Peyer's patch (tissue), 4 donors: ENCODE results near the gene ASXL2. TPM values are rescaled to one million over a fixed set of nuclear protein-coding genes. Genes with fewer than 3 reads are reported as not detected.
"Not testable (repeated sequence)": the region's sequence is repeated elsewhere in the genome, so short reads cannot be mapped to it uniquely, and the experiment has no call there.

Experiments
- DNase-seq, 3 donors: peaks; one replicate each; pipeline ENCODE4 v3.0.0-alpha.2; 2017 to 2019
- H3K27ac ChIP-seq, 4 donors: fragments of 200-600 bp; sonication (generic); one replicate each; pipeline ENCODE4 v1.5.1; 2016 to 2019
- H3K27me3 ChIP-seq, 2 donors: fragments of 200-600 bp; sonication (generic); one replicate each; pipeline ENCODE4 v1.5.1; 2019
- H3K36me3 ChIP-seq, 3 donors: fragments of 200-600 bp; sonication (generic); one replicate each; pipeline ENCODE4 v1.5.1; 2016 to 2019
- H3K4me1 ChIP-seq, 4 donors: fragments of 200-600 bp; sonication (generic); one replicate each; pipeline ENCODE4 v1.5.1; 2016 to 2019
- H3K4me3 ChIP-seq, 4 donors: fragments of 200-600 bp; sonication (generic); 1 replicate in 3 of 4; 2 replicates in 1 of 4; pipeline ENCODE4 v1.5.1; 2016 to 2019; ENCODE audit warnings: mild to moderate bottlenecking in 1 of 4
- H3K9me3 ChIP-seq, 4 donors: fragments of 200-600 bp; sonication (generic); one replicate each; pipeline ENCODE4 v1.5.1; 2016 to 2019; ENCODE audit warnings: mild to moderate bottlenecking in 1 of 4
- POLR2A ChIP-seq, 2 donors: fragments of 450-650 bp; IDR thresholded peaks; one replicate each; pipeline ENCODE4 v1.5.1; 2017; ENCODE audit warnings: antibody characterized with exemption in 2 of 2, mild to moderate bottlenecking in 2 of 2, moderate library complexity in 2 of 2
- total RNA-seq, 4 donors: library from RNA; depleted of rRNA; stranded (reverse); fragments of >200 nt; gene quantifications; one replicate each; pipeline ENCODE4 v1.1.0, GENCODE V29; 2016
- TF ChIP-seq, protein P1 (sequence below), 6 experiments: fragments of 450-650 bp in 4 of 6; fragments of 200-600 bp in 2 of 6; sonication (generic) in 1 of 6; IDR thresholded peaks; one replicate each; pipeline ENCODE4 v1.5.1; 2017 to 2019; ENCODE audit warnings: antibody characterized with exemption in 6 of 6, mild to moderate bottlenecking in 3 of 6, moderate library complexity in 1 of 6

The ASXL2 gene
- total RNA-seq, 4 donors from 2014 or later: 17.0 to 28.9 (median 19.8) TPM

DNA sequence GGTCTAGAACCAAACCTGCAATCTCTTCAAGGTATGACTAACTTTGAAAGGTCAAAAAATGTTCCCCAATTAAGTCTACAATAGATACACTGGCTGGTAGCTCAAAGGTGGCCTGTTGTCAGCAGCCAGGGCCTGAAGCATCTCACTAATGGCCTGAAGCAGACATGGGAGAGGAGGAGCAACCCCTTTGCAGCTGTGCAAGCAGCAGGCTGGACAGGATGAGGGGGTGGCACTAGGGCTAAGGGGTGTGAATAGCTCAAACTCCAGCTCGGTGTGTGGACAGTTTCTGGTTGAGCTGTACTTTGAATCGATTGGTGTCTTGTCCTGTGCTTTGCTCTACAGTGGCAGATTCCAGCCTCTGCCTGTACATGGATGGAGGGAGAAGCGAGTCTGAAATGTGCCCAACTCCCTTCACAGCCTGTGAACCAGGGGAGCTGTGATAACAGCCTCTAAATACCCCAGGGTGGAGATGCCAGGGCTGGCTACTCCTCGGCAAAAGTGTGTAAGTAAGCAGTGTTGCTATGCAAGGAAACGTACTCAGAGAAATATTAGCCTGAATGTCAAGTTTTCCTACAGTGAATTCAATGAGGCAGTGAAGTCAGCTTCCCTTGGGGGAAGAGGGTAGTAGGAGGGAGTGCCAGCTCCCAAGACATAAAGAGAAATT, 170.2 kb downstream of the ASXL2 start:
- no peaks in the 10 kb centered on the region for H3K36me3 ChIP-seq
- DNase-seq: no peak
- H3K27me3 ChIP-seq: no peaks in the 10 kb centered on the region
- TF ChIP-seq POLR2A (IDR thresholded peaks at IDR 0.05): no peak
- TF ChIP-seq, protein P1, sequence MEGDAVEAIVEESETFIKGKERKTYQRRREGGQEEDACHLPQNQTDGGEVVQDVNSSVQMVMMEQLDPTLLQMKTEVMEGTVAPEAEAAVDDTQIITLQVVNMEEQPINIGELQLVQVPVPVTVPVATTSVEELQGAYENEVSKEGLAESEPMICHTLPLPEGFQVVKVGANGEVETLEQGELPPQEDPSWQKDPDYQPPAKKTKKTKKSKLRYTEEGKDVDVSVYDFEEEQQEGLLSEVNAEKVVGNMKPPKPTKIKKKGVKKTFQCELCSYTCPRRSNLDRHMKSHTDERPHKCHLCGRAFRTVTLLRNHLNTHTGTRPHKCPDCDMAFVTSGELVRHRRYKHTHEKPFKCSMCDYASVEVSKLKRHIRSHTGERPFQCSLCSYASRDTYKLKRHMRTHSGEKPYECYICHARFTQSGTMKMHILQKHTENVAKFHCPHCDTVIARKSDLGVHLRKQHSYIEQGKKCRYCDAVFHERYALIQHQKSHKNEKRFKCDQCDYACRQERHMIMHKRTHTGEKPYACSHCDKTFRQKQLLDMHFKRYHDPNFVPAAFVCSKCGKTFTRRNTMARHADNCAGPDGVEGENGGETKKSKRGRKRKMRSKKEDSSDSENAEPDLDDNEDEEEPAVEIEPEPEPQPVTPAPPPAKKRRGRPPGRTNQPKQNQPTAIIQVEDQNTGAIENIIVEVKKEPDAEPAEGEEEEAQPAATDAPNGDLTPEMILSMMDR (IDR thresholded peaks at IDR 0.05): no peak
- H3K9me3 ChIP-seq: no peaks in the 10 kb centered on the region
- H3K4me1 ChIP-seq: no peaks in the 10 kb centered on the region
- no peak overlapping the region for H3K27ac ChIP-seq
- no peak overlapping the region for H3K4me3 ChIP-seq

DNA sequence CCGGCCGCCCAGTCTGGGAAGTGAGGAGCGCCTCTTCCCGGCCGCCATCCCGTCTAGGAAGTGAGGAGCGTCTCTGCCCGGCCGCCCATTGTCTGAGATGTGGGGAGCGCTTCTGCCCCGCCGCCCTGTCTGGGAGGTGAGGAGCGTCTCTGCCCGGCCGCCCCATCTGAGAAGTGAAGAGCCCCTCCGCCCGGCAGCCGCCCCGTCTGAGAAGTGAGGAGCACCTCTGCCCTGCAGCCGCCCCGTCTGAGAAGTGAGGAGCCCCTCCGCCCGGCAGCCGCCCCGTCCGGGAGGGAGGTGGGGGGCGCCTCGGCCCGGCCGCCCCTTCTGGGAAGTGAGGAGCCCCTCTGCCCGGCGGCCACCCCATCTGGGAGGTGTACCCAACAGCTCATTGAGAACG, 172.7 kb downstream of the ASXL2 start:
- not testable (repeated sequence) for DNase-seq, H3K27me3 ChIP-seq, H3K36me3 ChIP-seq, H3K27ac ChIP-seq, H3K9me3 ChIP-seq, H3K4me1 ChIP-seq, H3K4me3 ChIP-seq

DNA sequence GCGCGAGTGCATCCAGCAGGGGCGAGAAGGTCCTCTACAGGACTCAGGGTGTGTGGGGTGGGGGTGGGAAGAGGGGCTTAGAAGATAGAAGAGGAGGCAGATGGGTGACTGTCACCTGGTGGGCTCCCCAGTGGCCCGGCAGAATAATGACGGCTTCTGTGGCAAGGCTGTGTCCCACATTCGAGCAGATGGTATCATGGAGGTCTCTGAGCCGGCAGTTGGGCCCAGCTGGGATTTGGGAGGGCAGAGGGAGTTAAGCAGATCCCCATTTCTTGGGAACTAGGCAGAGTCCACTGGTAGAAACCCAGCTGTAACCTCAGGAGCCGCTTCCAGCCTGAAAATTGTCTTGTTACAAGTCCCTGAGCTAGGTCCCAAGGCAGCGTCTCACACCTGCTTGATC, 176.5 kb downstream of the ASXL2 start:
- TF ChIP-seq, protein P1 (IDR thresholded peaks at IDR 0.05): no peak
- TF ChIP-seq POLR2A (IDR thresholded peaks at IDR 0.05): no peak
- DNase-seq: no peak
- H3K27me3 ChIP-seq: no peaks in the 10 kb centered on the region
- no peaks in the 10 kb centered on the region for H3K36me3 ChIP-seq
- no peaks in the 10 kb centered on the region for H3K4me1 ChIP-seq
- H3K9me3 ChIP-seq: no peaks in the 10 kb centered on the region
- H3K27ac ChIP-seq: no peak overlapping the region
- H3K4me3 ChIP-seq: no peak overlapping the region

DNA sequence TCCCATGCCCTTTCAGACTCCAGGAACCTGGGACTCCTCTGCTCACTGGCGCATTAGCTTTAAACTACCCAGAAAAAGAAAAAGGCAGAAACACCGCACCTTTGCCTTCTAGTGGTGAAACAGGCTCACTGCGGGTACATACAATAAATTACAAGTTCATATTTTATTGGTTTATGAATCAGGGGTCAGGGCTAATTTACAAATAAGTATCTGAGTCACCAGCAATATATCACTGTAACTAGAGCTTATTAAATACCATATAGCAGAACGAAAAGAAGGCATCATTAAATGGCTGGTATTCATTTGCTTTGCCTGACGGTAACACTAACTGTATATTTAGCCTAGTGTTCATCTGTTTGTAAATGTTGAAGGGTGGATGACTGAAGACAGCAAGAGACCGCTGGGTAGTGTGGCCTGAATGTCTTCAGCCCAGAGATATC, 178.0 kb downstream of the ASXL2 start:
- TF ChIP-seq, protein P1 (IDR thresholded peaks at IDR 0.05): peak; percentile 50 to 88 (median 78)
- no peak for TF ChIP-seq POLR2A (IDR thresholded peaks at IDR 0.05)
- Histone ChIP-seq H3K27ac (no peak overlapping the region), H3K4me3 (no peak overlapping the region), H3K9me3 (no peaks in the 10 kb centered on the region), H3K4me1 (no peaks in the 10 kb centered on the region), H3K27me3 (no peaks in the 10 kb centered on the region), H3K36me3 (no peaks in the 10 kb centered on the region)
- no peak for DNase-seq

DNA sequence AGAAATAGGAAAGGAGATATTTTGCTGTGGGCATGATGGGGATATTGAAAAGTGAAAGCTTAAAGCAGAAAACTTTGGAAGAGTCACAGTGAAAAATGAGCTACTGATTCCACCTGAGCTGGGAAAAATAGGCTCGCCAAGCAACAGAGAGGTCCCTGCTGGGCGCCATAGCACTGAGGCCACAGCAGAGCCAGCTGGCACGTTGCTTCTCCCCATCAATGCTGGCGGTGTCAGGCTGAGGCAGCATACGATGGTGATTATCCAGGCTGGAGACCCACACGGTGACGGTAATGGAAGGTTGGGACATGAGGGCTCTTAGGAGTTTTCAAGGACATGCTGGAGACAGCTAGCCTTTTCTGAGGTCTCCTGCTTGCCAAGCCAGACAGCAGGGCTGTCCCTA, 179.1 kb downstream of the ASXL2 start:
- H3K27ac ChIP-seq: no peak overlapping the region
- H3K9me3 ChIP-seq: no peaks in the 10 kb centered on the region
- no peaks in the 10 kb centered on the region for H3K27me3 ChIP-seq
- H3K36me3 ChIP-seq: no peaks in the 10 kb centered on the region
- DNase-seq: no peak
- TF ChIP-seq, protein P1 (IDR thresholded peaks at IDR 0.05): no peak
- no peak for TF ChIP-seq POLR2A (IDR thresholded peaks at IDR 0.05)
- H3K4me3 ChIP-seq: no peak overlapping the region
- H3K4me1 ChIP-seq: no peaks in the 10 kb centered on the region

DNA sequence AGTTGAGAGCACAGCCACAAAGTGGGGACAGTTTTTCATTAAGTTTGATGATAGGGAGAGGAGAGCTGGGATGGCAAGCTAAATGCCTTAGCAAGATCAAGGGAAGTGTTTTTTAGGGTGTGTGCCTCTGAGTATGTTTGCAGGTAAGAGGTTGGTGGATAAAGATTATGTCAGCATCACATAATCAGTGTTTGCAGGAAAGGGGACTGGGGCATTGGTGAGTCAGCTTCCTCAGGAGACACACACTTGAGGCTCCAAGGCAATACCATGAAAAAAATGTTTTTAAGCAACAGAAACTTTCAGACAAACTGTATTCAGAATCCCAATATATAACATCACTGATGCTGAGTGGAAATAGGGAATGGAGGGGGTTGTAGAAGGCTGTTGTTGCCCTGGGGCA, 179.5 kb downstream of the ASXL2 start:
- H3K27ac ChIP-seq: no peak overlapping the region
- DNase-seq: no peak
- no peak overlapping the region for H3K4me3 ChIP-seq

More for the DNA sequence above, 179.5 kb downstream of the ASXL2 start:
- Histone ChIP-seq H3K4me1 (no peaks in the 10 kb centered on the region), H3K9me3 (no peaks in the 10 kb centered on the region), H3K27me3 (no peaks in the 10 kb centered on the region), H3K36me3 (no peaks in the 10 kb centered on the region)
- TF ChIP-seq POLR2A (IDR thresholded peaks at IDR 0.05): no peak
- TF ChIP-seq, protein P1 (IDR thresholded peaks at IDR 0.05): no peak
